ENCODE measurements around the gene TMED4.

DNA sequence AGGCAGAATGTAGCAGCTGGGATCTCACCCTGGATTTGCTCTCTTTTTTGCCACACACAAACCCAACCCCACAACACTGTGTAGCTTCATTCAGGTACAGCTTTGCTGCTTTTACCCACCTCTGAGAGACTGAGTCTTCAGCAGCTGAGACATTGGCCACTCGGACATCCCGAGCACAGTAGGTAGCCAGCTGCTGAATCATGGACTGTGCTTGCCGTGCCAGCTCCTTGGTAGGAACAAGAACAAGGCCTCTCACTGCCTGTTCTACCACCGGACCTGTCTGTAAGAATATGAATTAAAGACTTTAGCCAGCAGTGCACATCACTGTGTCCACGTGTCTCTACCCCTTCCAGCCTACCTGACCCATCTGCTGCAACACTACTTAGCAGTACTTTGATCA, 9.3 kb downstream of the TMED4 start:
- TF ChIP-seq CTCF (conservative IDR thresholded peaks at IDR 0.05; ENCODE audit: low read length) (no peak), EZH2phosphoT487 (IDR thresholded peaks at IDR 0.05; ENCODE audit: borderline replicate concordance, low read depth, low read length) (no peak)
